ENCODE measurements around the gene TBC1D7.
A peak's percentile ranks its signal among the peaks of the same experiment; 100 is the strongest.

The TBC1D7 gene

DNA sequence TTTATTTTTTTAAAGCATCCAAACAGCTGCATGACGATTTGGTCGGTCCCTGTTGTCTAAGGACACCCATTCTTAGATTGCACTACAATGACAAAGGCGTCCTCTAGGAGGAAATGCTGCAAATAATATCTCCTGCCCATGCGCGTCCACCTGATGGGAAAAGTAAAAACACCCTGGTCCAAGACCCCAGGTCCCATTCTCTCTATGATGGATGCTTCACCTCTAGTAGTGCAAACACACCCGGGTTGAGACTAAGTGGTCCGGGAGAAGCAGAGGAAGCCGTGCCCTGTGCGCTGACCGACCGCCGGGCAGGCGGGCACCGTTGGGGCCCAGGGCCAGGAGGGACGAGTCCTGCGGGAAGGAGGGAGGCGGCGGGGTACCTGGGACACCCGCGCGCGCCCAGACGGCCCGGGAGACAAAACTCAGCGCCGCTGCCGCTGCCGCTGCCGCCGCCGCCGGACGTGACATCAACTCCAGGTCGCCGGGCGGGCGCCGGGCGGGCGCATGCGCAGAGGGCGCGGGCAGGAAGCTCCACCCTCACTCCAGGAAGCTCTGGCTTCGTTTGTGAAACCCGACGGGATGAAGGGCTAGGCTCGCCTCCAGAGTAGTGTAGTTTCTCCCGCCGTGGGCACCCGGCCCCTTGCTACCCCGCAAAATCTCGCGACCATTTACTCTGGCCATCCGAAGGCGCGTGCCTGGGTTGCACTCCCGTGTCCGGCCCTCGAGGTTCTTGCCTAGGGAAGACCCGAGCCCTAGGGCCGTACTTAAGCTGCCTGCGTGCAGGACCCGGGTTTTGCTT is at the start of gene TBC1D7:
TBC1D7 (minus strand) TSS at position 462 of the 799 bp plus-strand sequence. CDS start 1,639 bp downstream, outside the sequence.
- DNase-seq (ENCODE audit: low spot score) = peak; percentile 89

GRCh38 chr6:13377054-13377758 is 48.9 kb upstream of the TBC1D7 start:
- DNase-seq (ENCODE audit: low spot score) = no peak

DNA sequence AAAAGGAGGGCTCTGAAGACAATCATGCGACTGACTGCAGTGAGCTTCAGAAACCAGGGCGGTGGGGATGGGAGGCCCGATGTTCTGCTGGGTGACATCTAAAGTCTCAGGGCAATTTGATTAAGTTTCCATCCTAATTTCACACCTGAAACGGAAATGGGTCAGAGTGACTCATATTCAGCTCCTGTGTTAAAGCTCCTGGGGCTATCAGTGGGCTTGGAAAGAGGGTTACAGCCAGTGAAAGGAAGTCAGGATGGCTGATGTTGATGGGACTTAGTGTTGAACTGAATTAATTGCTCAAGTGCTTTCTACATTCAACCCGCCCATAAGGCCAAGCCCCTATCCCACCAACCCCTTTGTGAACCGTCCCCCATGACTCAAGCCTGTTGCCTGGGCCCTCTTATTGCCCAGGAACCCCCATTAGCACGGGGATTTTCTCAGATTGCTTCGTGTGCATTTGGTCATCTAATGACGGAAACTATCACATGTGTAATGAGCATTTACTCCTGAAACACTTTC is 47.1 kb upstream of the TBC1D7 start:
- DNase-seq (ENCODE audit: low spot score) = no peak

- DNase-seq (ENCODE audit: low spot score) = no peak
Observed at GRCh38 chr6:13373919-13374318, 45.6 kb upstream of the TBC1D7 start.

GRCh38 chr6:13373488-13373886 is 45.1 kb upstream of the TBC1D7 start:
- no peak for DNase-seq (ENCODE audit: low spot score)

- DNase-seq (ENCODE audit: low spot score) = no peak
Observed at GRCh38 chr6:13372688-13373487, 44.6 kb upstream of the TBC1D7 start.

DNA sequence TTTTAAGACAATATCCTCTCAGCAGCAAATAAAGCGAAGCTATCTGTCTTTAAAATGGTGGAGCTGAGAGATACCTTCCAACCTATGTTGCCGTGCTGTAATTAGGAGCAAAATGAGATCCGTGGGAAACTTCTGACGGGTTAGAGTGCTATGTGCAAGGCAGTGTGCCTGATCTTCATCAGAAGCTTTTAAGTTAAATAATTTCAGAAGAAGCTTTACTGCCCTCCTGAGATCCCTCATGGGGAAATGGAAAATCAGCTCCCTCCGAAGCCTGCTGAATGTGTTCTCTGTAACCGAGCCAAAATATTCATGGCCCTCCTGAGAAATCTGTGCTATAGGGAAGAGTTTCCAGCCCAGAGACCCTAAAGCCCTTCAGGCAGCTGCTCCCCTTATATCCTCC is 43.7 kb upstream of the TBC1D7 start:
- no peak for DNase-seq (ENCODE audit: low spot score)

- no peak for DNase-seq (ENCODE audit: low spot score)
Observed at GRCh38 chr6:13371421-13372072, 43.2 kb upstream of the TBC1D7 start.

DNA sequence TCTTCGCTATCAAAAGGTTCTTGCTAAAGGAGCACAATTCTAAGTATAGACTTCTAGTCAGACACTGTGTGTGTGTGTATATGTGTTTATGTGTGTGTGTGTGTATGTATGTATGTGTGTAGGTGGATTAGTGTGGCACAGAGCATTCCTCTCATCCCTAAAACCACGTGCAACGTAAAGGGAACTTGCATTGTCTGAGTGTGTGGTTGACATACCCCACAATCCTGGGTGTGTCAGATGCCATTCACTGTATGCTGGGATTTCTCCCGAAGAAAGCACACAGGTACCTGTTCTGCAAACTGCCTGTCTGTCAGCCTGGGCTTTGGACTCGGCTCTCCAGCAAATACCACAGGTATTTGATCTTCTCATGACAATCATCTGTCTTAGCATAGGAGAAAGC is 42.3 kb upstream of the TBC1D7 start:
- no peak for DNase-seq (ENCODE audit: low spot score)

DNA sequence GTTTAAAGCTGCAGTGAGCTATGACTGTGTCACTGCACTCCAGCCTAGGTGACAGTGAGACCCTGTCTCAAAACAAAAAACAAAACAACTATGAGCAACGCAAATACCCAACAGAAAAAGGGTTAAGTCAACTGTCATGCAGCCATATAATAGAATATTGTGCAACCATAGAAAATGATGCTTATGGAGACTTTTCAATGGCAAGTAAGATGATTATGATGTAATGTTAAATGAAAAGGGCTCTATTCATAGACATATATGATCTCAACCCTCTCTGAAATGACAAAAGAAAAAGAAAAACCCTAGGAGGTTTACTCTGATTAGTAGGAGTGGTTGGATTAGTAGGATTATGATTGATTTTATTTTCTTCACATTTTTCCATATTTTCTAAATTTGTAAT is 41.3 kb upstream of the TBC1D7 start:
- DNase-seq (ENCODE audit: low spot score) = no peak

GRCh38 chr6:13368731-13369115 is 40.4 kb upstream of the TBC1D7 start:
- no peak for DNase-seq (ENCODE audit: low spot score)

DNA sequence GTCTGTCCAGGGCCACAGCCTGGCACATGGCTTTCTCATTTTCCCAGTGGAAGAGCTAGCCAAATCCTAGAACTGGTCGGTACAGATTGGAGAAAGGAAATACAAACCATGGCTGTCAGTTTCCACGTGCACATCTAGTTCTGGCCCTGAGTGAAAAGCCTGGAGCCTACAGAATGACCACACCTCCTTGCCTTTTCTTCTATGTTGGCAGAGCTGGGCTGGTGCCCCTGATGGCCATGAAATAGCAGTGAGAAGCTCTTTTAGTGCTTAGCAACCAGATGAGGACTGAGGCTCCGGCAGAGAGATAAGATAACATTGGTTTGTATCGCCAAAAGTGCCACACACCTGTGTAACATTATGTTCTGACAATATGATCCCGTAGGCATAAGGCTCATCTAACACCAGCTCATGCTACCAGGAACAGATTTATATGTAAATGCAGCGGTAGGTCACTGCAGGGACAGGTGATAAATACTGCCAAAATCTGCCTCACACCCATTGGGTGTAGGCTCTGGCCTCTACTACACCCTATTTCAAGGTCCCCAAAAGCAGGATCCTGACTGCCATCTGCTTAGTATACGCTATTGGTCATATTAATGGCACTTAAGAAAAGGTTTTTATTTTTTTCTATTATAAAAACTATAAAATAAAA is 39.9 kb upstream of the TBC1D7 start:
- DNase-seq (ENCODE audit: low spot score) = no peak

DNA sequence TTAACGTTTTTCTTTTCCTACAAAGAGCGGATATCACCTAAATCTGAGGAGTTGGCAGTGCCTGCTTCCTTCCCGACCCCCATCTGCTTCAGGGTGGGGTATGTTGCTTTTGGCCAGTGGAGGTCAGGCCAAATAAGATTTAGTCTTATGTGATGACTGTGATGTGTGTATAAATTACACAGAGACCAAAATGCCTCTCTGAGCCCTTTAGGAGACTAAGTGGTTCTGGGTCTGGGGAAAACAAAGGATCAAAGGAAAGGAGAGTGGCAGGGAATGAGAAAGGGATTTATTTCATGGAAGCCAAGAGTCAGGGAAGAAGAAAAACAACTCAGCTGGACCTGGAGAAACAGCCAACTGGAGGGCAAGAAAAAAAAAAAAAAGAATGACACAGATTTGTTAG is 39.1 kb upstream of the TBC1D7 start:
- DNase-seq (ENCODE audit: low spot score) = no peak

DNA sequence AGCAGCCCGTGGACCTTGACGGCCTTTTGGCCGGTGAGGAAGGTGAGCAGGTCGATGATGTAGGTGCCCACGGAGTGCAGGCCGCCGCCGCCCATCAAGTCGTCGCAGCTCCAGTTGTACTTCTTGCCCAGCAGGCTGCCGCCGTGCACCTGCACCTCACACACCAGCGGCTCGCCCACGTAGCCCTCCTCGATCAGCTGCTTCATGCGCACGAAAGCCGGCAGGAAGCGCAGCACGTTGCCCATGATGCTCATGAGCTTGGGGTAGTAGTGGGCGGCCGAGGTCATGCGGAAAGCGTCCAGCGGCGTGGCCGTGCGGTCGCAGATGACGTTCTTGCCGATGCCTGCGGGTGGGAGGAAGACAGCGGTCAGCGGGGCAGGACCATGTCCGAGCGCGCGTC is 37.0 kb upstream of the TBC1D7 start:
- no peak for DNase-seq (ENCODE audit: low spot score)

DNA sequence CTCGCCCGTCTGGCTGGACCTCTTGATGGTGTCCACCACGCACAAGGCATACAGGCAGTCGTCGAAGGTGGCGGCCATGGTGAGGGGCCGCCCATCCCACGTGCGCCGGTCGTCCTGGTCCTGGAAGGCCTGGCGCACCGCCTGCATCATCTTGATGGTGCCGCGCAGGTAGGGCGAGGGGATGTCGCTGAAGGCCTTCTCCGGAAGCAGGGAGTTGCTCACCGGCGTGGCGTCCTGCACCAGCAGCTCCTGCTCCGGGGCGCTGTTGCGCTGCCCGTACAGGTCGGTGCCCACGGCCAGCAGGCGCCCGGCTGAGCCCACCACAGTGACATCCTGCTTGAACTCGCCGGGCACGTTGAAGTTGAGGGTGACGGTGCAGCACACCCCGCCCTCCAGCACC is 36.5 kb upstream of the TBC1D7 start:
- DNase-seq (ENCODE audit: low spot score) = no peak

- no peak for DNase-seq (ENCODE audit: low spot score)
Observed at GRCh38 chr6:13362412-13362811, 34.1 kb upstream of the TBC1D7 start.

DNA sequence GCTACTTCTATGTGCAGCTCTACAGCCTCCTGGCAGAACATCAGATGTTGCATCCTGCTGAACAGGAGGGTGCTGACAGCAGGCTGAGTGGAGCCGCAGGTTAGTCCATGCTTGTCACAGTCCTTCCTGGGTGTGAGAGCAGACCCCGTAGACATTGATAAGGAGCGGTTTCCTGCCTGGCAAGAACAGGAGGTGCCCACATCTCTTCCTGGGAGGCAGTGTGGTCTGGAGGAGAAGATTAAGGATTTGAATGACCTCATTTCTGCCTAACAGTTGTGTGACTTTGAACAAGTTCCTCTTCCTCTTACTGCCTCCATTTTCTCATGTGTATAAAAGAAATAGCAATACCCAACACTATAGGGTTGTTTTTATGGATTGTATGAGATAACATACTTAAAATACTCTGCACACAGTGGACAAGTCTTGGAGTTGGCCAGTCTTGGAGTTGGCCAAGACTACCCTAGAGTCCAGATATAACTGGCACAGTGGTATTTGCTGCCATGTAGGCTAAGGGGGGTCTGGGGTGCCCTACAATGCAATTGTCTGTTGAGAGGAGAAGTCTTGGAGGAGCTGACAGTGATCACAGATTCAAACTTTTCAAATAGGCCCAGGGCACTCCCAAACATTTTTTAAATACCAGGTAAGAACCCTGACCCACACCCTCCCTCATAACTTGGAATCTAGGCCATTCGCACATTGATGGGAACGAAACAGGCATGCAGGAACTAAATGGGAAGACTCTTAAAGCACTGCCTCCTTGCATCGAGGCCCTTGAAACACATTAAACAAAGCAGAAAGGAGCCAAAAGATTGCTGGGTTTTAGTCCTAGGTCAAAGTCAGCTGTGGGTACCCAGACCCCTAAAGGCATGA is 32.6 kb upstream of the TBC1D7 start:
- DNase-seq (ENCODE audit: low spot score) = no peak

DNA sequence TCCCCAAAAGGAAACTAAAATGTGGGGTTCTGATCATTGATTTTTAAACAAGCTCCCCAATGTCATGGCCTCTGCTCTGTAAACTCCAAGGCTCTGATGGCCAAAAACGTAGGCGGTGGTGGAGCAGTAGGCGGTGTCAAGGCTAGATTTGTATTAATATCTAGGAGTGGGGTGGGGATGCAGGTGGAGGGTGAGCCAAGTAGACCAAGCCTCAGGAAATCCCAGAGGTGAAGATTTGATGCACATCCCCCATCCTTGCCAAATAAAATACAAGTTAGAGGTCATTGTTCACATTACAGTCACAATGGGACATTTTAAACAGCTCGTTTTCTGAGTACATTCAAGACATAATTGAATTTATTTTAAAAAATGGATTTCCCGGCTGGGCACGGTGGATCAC is 30.9 kb upstream of the TBC1D7 start:
- no peak for DNase-seq (ENCODE audit: low spot score)

GRCh38 chr6:13358511-13358910 is 30.2 kb upstream of the TBC1D7 start:
- no peak for DNase-seq (ENCODE audit: low spot score)

- peak; percentile 76 for DNase-seq (ENCODE audit: low spot score)
Observed at GRCh38 chr6:13357551-13358075, 29.3 kb upstream of the TBC1D7 start.

Data from putamen (tissue), 1 donor.